Measurements from ENCODE around the gene DRC7.

DNA sequence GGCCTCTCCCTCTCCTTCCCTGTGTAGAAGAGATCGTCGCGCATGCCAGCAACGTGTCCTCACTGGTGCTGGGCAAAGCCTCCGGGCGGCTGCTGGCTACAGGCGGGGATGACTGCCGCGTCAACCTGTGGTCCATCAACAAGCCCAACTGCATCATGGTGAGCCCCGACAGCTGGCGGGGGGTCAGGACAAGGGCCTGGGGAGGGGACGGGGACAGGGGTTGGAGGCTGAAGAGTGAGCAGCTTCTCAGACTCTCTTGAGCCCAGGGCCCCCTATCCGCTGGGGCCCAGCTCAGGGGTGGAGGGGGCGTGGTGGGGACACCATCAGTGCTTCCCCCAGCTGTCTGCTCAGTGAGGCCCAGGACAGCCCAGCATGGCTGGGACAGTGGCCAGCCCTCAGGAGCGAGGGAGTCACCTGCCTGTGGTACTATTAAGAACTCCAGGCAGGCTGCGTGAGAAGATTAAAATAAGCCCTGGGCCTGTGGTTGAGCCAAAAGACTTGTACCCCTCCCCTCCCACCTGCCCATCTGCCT is 47.1 kb downstream of the DRC7 start:
- TF ChIP-seq, protein P1, sequence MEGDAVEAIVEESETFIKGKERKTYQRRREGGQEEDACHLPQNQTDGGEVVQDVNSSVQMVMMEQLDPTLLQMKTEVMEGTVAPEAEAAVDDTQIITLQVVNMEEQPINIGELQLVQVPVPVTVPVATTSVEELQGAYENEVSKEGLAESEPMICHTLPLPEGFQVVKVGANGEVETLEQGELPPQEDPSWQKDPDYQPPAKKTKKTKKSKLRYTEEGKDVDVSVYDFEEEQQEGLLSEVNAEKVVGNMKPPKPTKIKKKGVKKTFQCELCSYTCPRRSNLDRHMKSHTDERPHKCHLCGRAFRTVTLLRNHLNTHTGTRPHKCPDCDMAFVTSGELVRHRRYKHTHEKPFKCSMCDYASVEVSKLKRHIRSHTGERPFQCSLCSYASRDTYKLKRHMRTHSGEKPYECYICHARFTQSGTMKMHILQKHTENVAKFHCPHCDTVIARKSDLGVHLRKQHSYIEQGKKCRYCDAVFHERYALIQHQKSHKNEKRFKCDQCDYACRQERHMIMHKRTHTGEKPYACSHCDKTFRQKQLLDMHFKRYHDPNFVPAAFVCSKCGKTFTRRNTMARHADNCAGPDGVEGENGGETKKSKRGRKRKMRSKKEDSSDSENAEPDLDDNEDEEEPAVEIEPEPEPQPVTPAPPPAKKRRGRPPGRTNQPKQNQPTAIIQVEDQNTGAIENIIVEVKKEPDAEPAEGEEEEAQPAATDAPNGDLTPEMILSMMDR (IDR thresholded peaks at IDR 0.05), result no peak
- no peak for TF ChIP-seq POLR2A (IDR thresholded peaks at IDR 0.05)

All from Peyer's patch (tissue), 4 donors.